HG02970 (cell line): ENCODE results near the gene RAB31.

Source experiments
- ATAC-seq: cut with Tn5 transposase; IDR thresholded peaks from one replicate; pipeline ENCODE4 v1.9.1; 2021; ENCODE audit warnings: mild to moderate bottlenecking, moderate library complexity, moderate number of reproducible peaks; ENCODE audit not compliant: unreplicated experiment, low FRiP score

RAB31 gene

DNA sequence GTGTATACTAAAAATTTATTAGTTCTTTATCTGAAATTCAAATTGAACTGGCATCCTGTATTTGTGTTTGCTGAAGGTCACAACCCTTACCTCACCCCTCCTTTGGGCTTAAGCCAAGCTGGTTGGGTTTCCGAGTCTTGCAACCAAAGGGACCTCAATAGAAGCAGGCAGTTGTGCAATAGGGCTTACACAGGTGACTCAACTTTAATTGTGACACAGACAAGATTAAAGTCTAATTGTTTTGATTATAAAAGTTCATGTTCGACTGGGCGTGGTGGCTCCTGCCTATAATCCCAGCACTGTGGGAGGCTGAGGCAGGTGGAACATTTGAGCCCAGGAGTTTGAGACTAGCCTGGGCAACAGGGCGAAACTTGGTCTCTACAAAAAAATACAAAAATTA lies 71.5 kb downstream of the RAB31 start:
- ATAC-seq, result no peak

DNA sequence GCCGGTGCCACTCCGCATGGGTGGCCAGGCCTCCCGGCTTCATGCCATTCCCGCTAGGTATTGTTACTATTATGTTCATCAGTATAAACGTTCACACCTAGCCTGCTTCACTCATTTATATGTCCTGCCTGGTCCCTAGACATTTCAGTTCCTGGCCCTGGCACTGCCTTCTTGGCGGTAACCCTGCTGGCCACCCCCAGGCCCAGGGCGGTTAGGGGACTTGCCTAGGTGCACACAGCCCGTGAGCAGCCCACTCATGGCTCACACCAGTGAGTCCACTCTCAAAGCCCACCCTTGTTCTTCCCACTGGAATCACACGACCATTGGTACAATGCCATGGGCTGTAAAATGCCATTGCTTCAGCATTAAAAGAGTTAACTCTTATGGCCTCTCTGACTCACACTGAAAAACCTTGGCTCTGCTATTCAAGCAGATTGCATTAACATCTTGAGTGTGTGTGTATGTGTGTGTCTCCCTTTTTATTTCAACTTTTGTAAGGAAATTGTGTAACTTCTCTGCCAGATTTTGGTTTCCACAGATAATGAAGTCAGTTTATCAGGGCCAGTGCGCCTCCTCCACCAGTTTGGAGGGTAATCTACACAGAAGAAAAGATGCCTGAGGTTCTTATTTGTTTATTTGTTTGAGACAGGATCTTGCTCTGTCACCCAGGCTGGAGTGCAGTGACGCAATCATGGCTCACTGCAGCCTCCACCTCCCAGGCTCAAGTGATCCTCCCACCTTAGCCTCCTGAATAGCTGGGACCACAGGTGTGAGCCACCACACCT lies 74.2 kb downstream of the RAB31 start:
- no peak for ATAC-seq

DNA sequence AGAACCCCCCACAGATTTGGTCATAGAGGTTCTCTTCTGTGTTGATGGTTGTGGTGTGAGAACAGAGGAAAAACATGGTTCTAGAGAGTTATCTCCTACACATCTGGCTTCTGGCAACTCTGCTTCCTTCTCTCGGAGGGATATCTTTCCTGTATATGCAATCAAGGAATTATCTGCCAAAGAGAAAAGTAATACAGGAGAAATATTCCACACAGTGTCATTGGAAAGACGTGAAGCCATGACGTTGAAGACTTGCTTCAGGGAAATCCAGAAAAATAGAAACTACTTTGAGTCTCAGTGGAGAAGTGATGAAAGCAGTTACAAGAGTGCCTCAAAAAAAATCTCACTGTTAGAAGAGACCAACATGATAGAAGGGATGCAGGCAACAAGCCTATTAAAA lies 78.5 kb downstream of the RAB31 start:
- no peak for ATAC-seq

DNA sequence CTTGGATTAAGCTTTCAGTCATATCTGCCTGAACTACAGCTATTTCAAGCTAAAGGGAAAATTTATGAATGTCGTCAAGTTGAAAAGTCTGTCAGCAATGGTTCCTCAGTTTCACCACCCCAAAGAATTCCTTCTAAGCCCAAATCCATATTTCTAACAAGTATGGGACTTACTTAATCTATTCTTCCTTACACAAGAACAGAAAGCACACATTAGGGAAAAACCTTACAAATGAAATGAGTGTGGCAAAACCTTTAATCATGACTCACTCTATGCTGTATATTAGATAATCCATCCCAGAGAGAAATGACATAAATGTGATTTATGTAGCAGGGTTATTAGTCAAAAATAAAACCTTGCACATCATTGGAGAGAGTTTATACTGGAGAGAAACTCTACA lies 78.9 kb downstream of the RAB31 start:
- ATAC-seq, result no peak

DNA sequence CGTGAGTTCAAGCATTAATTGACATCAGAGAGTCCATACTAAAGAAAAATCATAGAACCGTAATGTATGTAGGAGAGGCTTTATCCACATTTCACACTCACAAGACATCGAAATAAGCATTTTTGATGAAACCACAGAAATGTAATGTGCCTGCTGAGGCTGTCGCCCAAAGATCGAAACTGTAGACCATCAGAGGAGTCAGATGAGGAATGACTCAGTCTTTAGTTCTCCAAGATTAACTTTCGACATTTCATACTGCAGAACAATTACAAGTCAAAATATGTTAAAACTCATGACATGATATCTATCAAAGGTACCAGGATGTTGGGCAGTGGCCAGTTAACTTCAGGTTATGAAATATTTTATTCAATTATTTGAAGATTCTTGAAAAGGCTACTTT lies 79.6 kb downstream of the RAB31 start:
- no peak for ATAC-seq

DNA sequence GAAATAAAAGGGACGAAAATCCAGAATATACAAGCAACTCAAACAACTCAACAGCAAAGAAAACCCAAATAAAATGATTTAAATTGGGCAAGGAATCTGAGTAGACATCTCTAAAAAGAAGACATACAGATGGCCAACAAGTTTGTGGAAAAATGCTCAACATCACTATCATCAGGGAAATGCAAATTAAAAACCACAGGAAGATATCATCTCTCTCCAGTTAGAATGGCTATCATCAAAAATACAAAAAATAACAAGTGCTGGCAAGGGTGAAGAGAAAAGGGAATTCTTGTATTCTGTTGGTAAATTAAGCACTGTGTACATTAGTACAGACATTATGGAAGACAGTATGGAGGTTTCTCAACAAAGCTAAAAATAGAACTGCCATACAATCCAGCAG lies 80.0 kb downstream of the RAB31 start:
- no peak for ATAC-seq

DNA sequence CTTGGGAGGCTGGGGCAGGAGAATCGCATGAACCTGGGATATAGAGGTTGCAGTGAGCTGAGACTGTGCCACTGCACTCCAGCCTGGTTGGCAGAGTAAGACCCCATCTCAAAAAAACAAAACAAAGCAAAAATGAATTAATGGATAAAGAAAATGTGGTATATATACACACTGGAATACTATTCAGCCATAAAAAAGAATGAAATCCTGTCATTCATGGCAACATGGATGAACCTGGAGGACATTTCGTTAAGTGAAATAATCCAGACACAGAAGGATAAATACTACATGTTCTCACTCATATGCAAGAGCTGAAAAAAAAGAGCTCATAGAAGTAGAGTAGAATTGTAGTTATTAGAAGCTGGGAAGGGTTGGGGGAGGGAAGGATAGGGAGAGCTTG lies 80.8 kb downstream of the RAB31 start:
- ATAC-seq, result no peak

DNA sequence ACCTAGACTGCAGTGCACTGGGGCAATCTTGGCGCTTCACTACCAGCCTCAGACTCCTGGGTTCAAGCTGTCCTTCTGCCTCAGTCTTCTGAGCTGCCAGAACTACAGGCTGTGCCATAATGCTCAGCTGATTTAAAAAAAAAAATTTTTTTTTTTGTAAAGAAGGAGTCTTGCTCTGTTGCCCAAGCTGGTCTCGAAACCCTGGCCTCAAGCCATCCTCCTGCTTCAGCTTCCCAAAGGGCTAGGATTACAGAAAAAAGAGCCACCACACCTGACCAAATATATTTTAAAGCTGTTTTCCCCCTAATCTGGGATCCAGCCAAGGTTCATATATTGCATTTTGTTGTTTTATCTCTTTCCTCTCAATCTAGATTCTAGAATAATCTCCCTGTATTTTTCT lies 82.2 kb downstream of the RAB31 start:
- no peak for ATAC-seq

DNA sequence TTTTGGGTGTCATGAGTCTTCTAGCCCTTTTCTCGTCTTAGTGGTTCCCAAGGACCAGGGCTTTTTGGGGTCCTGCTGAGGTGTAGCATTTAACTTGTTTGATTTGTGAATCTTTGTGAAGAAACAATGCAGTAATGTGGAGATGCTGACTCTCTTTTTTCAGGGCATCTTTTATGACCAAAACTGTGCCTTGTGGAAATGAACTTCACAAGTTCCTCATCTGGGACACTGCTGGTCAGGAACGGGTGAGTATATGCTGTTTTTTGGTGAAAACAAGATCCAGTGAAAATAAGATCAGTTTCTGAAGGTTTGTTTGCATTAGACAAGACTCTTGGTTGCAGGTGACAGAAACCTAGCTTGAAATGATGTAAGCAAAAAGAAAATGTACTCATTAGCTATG lies 83.9 kb downstream of the RAB31 start:
- no peak for ATAC-seq

DNA sequence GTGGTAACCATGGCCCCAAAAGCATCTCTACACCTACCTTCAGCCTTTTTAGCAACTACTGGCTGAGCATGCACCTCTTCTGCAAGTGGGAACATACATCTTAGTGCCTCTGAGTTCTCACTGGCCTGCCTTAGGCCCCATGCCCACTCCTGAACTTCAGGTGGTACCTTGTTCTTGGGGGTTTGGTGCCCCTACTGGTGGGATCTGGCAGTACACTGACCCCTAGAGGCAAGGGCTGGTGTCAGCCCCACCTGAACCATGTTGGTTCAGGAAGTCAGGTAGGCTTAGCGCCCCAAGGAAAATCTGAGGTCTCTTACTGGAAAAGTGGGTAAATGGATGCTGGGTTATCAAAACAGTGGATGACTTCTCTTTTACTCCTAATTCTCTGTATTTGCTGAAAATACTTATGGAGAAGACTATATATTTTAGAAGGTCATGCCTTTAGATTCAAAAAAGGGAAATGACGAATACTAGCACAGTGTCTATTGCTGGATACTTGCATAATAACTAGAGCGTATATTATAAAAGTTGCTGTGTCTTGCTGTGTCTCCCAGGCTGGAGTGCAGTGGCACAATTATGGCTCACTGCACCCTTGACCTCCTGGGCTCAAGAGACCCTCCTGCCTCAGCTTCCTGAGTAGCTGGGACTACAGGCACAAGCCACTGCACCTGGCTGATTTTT lies 84.6 kb downstream of the RAB31 start:
- no peak for ATAC-seq

DNA sequence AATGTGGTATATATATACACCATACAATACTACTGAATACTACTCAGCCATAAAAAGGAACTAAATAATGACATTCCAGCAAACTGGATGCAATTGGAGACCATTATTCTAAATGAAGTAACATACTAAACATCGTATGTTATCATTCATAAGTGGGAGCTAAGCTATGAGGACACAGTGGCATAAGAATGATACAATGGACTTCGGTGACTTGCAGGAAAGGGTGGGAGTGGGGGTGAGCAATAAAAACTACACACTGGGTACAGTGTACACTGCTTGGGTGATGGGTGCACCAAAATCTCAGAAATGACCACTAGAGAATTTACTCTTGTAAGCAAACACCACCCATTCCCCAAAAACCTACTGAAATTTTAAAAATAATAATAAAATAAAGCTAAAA lies 87.9 kb downstream of the RAB31 start:
- ATAC-seq, result no peak

DNA sequence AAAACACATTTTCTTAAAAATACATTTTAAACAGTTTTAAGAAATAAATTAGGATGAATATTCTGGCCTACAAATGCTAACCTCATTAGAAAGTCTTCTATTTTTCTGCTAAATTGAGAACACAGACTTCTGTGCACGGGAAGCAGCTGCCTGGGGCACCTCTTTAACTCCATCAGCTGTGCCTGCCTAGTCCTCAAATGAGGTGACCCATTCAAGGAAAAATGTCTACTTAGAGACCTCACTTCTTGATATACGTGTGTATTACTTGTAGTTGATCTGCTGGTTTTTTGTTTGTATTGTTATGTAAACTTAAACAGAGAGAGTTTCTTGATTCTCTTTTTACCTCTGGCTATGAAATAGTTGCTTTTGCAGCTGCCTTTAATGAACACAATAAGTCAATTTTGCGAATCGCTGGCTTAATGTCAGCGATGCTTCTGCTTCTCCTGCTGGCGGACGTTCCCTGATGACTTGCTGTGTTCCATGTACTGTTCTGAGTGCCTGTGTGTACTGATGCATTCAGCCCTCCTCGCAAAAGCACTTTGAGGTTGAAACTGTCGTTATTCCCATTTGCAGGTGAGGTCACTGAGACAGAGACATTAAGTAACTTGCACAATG lies 88.9 kb downstream of the RAB31 start:
- no peak for ATAC-seq

DNA sequence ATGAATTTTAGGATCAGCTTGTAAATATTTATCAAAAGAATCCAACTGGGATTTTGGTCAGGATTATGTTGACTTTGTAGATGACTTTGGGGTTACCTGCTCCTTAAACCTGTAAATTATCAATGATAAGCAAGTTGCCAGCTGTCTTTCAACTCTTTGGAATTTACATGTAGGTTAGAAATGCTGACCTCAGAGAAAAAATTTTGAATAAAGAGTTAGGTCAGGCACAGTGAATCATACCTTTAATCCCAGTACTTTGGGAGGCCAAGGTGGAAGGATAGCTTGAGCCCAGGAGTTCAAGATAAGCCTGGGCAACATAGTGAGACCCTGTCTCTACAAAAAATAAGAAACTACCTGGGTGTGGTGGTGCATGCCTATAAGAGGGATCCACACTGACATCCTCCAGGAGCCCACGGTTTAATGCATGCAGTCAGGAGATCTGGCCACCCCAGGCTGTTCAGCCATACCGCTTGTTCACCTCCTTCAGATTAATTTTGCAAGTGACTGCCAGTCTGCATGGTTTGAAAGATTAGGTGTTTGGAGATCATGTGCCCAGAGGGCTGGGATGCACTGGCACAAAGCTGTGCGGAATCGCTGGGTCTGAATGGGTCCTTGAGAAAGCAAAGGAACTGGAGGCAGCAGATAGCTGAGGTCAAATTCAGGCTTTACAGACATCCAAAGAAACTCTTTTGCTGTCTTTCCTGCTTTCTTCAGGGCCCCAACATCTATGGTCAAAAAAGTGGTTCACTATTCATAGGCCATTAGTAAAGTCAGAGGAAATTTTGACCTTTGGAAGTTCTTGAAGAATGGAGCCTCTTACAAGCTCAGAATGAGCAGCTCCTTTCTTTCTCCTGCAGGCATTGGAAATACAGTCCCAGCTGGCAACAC lies 94.3 kb downstream of the RAB31 start:
- ATAC-seq, result no peak

DNA sequence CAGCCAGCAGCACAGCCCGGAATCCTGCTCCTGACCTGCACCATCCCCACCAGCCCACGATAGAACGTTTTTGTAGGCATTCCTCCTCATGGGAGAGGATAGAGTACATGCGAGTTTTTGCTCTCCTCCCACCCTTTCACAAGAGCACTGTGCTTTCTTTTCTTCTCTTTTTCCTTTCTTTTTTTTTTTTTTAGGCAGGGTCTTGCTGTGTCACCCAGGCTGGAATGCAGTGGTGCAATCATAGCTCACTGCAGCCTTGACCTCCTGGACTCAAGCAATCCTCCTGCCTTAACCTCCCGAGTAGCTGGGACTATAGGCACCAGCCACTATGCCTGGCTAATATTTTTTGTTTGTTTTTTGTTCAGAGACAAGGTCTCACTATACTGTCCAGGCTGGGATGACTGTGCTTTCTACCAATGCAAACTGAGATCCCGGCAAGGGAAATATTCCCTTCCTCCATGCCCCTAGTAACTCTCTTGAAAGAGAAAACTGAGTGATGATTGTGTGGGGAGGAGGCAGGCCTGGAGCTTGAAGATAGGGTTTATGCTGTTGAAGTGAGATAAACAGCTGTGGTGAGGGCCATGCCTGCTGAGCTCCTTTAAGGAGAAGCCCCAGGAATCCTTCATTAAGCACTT lies 95.1 kb downstream of the RAB31 start:
- ATAC-seq, result no peak

DNA sequence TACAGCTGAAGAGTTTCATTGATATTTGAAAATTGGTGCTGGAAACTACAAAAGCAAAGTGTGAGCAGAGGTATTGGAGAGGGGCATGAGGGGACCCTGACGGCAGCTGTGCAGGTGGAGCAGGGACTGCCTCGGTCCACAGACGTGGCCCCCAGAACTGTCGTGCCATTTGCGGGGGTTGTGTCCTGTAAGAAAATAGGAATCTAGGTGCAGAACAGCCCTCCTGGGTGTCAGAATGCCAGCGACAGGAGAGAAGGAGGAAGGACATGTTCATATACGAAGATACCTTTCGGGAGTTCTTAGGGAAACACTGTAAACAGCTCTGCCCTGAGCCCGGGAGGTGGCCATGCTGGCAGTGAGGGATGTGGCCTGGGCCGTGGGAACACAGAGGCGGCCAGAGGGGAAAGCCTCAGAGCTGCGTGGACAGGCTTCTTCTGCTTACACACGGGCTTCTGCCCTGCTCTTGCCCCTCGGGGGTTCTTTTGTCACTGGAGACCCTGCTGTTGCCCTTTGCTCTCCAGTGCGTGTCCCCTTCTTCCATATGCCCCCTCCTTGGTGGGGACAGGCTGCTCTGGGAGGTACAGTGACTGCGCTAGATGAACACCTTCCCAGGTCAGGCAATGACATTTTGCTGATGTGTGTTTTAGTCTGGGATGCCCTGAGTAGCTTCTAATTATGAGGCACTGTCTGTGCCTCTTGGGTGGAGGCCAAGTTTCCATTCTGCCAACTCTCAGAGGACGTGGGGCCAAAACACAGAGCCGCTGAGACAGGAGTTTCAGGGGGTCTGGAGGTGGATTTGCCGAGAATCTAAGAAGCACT lies 95.8 kb downstream of the RAB31 start:
- ATAC-seq, result no peak

DNA sequence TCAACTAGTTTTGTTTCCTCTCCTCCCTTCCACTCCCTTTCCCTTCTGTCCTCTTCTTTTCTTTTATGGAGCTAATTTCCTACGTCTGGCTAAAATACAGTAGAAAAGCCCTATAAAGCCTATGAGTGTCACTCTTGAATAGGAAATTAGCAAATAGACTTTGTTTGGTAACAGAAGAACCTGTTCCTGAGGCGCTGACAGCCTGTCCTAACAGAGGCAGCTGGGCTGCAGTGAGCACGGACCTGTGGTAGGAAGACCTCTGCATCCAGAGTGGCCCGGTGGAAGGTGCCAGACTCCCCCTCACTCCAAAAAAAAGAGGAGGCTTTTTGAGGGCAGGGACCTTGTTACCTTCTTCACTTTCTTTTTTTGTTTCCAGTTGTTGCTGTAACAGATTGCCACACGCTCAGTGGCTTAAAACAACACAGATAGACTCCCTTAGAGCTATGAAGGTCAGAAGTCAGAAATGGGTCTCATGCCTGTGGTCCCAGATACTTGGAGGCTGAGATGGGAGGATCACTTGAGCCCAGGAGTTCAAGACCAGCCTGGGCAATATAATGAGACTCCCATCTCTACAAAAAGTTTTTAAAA lies 96.5 kb downstream of the RAB31 start:
- ATAC-seq, result no peak

DNA sequence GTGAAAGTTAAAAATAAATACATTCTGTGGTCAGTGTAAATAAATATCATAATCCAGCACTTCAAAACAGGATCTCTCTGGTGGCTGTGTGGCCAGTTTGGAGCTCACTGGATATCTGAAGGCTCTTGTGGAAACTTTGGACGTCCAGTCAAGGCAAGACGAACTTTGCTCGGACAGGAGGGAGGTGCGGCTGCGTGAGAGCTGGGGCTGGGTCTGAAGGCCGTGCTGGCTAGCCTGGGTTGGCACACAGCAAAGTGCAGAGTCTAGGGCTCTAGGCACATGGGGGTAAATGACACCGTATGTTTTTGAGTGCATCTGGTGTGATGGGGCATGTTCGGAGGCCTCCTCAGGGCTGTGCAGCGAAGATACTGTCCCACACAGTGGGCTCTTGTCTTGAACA lies 98.8 kb downstream of the RAB31 start:
- no peak for ATAC-seq

DNA sequence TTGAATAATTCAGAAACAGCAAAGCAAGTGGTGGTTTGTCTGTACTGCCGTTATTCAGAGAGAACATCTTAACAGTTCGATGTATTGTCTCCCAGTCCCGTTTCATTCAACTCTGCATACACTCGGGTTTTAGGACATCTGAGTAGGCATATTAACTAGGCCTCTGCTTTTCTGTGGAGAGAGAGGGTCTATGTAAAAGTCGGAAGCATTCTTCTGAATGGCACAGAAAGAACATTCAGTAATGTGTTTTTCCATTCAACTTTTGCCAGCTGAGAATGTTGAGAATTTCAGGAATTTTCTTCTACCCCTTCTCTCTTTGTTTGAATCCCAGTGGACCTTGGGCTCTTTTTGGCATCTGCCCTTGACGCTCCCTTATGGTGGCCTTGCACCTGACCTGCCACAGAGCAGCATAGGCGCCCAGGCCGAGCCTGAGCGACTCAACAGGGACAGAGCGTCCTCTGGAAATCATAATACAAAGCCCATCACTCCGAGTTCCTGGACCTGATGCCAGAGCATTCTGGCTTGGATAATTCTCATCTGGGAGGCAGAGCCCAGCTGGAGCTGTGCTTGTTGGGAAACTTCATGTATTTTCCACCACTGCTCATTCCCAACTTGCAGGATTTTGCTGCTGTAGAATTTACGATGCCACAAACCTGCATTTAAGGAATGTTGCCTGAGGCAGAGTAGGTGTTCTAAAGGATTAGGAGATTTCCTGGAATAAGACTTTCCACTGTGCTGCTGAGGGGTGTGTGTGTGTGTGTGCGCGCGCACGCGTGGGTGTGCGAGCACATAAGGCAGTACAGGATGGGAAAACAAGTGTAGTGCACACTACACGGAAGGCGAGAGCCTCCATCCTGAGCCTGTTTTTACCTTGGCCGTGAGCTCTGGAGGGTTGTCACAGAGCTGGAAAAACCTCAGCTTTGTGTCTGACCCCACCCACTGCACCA lies 100.5 kb downstream of the RAB31 start:
- no peak for ATAC-seq
